HuH-7.5 (cell line): ENCODE data around the gene GLDN.

Experiments used
- DNase-seq: peaks from one replicate; pipeline ENCODE4 v3.0.0; 2011; ENCODE audit warnings: low spot score

Gene GLDN

DNA sequence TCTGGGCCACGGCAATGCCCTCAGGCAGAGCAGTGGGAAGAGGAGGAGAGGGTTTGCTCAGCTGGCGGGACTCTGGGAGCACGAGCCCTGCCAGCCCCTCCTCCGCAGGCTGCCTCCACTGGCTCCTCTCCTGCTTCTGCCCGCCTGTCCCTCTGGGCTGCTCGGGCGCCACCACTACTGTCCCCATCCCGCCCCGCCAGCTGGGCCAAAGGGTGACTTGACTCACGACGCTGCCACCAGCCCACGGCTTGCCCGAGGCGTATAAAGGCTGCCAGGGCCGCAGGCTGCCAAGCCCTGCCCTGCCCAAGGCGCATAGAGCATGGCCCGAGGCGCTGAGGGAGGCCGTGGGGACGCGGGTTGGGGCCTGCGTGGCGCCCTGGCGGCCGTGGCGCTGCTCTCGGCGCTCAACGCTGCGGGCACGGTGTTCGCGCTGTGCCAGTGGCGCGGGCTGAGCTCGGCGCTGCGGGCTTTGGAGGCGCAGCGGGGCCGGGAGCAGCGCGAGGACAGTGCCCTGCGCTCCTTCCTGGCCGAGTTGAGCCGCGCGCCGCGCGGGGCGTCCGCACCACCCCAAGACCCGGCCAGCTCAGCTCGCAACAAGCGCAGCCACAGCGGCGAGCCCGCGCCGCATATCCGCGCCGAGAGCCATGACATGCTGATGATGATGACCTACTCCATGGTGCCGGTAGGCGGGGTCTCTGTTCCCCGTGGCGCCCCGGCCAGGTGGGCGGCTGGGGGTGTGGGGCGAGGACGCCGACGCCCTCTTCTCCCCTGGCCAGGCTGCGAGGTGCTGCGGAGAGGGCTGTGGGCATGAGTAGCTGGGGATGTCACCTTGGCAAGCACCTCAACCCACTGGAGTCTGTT is at the start of gene GLDN:
TSS of gene GLDN (plus strand) at position 290 of the 861 bp plus-strand sequence. CDS start at position 320, 30 bp downstream.
- DNase-seq: peak; percentile 23

DNA sequence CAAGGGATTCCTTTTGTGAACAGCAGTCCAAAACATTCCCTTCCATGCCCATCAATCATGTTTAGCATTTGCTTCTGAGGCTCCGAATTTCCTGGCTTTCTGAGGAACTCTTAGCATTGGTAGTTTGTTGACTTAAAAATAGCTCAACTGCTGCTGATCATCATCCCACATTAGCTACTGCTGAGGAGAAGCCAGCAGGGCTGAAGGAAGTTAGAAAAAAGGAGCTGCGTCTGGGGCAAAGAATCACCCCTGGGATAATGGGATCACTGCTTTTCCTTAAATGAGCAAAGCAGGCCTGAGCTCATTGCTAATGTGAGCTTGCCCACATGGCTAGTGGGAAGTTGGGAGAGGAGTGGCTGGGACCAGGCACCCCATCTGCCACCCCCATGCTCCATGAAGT is 42.8 kb upstream of the GLDN start:
- no peak for DNase-seq

DNA sequence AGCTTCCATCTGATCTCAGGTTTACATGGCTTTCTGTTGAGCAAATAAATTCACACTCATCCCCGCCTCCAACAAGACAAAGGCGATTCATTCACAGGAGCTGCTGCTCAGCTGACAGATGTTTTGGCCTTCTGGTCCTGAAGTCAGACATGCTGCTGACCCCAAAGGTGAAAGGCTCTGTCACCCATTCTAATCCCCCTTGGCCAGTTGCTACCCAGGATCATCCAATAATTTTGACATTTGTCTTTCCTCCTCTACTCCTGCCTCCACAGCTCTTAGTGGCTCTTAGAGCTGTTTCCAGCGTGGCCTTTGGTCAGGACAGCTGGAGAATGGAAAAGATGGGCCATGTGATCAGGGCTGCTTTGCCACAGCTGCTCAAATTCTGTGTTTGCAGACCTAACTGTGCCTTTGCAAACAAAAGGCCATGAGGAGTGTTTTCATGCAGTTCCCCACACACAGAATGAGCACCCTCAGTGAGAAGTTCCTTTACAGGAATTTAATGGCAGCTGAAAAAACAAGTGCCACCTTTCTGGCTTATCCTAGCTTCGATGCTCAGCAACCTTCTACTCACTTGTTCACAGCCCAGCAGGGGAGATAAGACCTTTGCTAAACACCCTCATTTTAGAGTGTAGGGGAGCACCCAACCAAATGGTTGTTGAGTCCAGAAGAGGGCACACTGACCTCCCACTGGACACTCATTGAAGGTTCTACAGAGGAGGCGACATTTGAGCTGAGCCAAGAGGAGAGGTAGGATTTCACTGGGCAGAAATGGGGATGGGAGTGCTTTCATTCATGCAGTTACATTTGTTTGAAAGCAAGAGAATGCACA is 42.1 kb upstream of the GLDN start:
- DNase-seq: no peak

DNA sequence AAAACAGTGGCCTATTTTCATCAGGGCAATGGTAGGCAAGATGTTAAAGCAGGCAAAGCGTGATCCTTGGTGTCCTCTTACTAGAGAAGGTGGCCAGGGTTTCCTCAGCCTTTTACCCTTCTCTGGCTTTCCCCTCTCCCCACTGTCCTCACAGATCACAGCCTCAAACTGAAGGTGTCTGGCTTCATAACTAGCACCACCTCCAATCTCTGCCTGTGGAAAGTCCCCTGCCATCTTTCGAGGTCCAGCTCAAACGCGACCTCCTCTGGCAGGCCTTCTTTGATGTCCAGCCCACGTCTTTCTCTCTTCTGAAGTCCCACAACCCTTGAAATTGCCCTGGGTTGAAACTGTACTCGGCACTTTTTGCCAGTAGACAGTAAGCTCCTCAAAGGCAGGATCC is 39.0 kb upstream of the GLDN start:
- no peak for DNase-seq

DNA sequence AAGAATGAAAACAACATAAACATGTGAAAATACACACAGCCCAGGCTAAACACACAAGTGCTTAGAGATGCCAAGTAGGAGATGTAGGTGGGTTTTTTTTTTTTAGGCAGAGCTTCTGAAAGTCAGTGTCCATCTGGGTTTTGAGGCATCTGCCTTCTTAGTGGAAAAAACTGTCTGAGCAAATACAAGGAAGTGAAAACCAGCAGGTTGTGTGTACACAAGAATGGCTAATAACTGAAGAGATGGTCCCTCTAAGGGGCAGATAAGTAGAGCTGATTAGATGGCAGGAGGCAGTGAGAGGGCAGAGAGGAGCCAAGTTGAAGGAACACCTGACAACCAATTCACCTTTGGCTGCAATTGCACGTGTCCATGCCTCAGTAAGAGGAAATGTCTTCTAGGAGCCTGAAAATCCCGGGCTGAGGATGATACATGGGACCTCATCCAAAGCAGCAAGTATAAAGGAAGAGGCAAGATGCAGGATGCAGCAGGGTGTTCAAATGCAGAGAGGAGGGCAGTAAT is 37.9 kb upstream of the GLDN start:
- DNase-seq: no peak

DNA sequence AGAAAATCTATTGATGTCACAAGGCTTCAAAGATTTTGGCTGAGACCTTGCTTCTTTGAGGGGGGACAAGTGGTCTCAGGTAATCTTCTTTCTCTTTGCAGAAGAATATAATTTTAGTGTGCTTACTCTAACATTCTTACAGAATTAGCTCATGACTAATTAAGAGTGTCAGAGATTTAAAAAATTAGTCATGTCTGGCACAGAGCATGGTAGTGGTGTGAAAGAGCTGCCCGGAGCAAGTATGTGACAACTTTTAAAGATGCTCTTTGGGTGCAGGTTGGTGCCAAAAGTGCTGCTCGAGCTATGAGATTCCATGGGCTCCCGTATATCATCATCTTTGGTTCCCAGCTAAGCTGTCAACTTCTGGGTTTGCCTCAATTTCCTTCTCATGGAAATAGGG is 34.1 kb upstream of the GLDN start:
- DNase-seq: no peak

DNA sequence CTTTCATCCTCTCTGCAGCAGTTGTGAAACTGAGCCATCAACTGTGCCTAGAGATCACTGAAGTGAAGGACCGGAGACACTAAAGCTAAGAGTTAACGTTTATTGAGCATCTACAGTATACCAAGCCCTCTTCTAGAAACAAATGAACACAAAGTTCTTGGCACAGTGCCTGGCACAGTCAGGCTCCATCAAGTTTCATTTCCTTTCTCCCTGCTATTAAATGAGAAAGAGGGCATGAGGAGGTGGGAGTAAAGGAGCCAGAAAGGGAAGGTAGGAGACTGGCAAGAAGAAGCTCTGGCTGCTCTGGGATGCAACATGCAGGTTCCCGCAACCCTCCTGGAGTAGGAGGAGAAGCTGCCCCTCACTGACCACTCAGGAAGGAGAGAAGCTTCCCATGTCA is 33.6 kb upstream of the GLDN start:
- no peak for DNase-seq

DNA sequence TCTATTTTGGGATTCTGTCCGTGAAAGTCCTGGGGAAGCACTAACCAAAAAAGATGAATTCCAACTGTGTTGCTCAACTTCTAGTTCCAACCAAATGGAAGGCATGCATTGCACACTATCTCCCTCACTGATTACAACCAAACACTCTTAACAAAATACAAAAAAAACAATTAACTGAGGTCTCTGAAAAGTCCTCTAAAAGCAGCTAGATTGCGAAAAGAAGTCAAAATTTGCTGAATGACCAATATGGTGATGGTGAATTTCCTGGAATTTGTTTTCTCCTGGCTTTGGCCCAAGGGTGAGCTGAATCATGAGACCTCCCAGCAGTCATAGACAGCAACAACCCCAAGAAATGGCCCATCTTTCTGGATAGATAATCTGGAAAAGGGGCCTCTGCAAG is 31.4 kb upstream of the GLDN start:
- no peak for DNase-seq

DNA sequence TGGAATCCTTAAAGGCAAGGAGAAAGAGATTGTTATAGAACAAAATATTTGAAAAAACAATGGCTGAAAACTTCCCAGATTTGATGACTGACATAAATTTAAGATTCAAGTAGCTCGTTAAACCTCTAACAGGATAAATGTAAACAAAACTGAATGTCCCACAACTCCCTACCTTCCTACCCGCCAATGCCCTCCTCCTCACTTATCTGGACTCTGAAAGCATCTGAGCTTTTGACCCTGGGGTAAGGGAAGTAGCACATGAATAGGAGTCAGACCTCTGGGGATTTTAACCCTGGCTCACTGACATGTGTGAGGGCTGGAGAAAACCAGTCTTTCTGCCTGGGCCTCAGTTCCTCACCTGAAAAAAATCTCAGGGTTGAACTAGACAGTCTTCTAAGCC is 29.9 kb upstream of the GLDN start:
- DNase-seq: no peak

DNA sequence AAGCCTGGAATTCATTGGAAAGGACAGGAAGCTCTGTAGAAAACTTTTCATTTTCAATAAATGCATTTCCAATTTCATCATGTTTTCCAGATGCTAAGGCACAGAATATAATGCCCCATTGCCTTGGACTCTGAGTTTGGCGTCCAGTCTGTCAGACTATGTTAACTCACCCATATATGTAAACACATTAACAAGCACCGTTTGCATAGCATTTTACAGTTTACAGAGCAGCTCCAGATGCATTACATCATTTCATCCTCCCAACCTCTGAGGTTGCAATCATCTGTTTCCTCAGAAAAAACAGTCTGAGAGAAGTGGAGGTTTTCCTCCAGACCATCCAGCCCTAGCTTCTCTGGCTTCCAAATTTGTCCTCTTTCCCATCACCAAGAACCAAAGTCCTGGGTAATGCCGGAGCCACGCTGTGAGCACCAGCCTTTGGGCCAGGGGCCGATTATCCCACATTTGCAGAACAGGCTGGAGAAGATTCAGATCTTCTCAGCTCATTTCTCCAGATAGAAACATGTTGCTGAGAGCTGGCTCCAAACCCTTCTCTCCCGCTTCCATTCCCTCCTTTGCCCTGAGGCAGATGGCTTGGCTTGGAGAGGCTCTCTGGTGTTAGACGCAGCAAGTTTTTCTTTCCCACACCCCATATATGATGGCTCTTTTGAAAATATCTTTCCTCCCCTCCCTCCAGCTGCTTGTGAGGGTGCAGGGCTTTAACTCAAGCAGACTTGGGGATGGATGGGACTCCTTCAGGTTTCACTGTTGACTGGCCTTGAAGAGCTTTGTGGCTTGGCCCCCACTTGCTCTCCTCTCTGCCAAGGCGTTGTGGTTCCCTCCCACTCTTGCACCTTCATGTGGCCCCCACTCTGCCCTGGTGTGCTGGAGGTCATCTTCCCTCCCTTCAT is 29.0 kb upstream of the GLDN start:
- DNase-seq: no peak

DNA sequence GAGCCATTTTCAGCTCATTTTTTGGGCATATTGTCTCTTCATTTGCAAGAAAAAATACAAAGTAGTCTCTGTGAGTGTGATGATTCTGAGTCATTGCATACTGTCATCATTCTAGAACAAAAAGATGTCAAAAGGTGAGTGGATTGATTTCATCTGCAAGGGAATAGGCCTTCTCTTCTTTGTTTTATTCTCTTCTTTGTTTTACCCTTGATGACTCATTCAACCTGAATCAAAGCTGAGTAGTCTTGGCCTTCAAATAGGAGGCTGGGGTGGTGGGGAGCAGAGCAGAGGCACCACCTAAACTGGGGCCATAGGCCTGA is 28.4 kb upstream of the GLDN start:
- DNase-seq: no peak

DNA sequence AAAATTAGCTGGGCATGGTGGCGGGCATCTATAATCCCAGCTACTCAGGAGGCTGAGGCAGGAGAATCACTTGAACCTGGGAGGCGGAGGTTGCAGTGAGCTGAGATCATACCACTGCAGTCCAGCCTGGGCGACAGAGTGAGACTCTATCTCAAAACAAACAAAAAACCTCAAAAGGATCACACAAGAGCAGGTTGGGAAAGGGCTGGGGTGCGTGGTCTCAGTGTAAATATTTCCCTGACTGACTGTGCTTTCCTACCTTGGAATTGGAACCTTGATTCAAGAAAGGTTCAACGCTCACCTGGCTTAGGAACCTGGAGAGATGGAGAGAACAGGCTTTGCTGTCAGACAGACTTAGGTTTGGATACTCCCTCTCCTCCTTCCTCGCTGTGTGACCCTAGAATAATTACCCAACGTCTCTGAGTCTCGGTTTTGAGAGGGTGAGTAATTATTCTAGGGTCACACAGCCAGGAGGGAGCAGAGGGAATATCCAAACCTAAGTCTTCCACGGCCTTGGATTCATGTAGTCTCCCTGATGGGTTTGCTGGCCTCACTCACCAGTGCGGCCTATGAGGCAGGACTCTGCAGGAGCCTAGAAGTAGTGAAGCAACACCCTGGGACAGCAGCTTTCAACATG is 27.7 kb upstream of the GLDN start:
- no peak for DNase-seq

DNA sequence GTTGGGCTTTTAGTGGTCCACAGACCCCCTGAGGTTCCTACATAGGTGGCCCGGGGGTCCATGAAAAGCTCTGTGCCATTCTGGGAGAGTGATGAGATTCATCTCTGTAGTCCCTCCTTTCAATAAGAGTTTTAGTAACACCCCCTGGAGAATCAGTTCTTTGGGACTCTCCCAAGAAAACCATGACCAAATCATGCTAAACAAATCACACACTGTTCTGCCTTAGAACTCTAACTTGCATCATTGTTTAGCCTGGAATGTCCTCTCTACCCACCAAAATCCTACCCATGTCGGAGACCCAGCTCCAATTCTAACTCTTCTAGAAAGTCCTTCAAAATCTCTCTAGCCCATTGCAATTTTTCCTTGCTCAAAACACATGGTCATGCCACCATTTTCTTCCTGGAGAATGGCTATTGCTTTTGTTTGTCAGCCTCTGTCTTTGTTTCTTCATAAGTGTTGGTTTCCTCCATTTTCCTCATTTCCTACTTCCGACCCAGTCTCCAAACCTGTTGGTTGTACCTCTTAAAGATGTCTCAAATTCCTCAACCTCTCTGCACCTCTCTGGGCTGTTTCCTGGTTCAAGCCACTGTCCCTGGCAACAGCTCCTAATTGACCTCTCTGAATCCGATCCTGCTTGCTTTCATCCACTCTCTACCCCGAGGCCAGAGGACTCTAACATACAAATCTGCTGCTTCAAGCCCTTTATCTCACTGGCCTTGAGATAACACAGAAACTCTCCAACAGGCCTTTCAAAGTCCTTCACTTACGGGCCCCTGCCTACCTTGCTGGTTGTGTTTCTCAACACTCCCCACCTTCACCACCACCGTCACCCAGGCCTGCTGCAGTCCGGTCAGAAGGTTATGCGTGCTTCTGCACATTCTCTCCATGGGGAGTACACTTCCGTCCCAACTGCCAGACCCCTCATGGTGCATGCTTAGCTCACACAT is 26.8 kb upstream of the GLDN start:
- peak; percentile 43 for DNase-seq

DNA sequence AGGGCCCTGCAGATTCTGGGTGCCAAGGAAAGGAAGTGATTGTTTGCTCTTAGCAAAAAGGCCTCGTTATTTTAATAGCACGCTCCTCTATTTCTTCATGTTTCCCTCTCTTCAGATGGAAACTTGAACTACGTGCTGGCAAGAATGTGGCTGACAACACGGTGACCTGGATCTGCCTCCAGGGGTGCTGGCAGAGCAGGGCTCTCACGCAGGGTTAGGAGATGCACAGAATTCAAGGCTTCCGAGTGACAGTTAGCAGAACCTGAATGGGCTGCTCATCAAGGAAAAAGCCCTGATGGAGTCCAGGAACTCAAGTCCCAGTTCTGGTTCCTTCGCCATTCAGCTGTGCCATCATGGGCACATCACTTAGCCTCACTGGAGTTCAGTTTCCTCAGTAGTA is 25.7 kb upstream of the GLDN start:
- DNase-seq: no peak

DNA sequence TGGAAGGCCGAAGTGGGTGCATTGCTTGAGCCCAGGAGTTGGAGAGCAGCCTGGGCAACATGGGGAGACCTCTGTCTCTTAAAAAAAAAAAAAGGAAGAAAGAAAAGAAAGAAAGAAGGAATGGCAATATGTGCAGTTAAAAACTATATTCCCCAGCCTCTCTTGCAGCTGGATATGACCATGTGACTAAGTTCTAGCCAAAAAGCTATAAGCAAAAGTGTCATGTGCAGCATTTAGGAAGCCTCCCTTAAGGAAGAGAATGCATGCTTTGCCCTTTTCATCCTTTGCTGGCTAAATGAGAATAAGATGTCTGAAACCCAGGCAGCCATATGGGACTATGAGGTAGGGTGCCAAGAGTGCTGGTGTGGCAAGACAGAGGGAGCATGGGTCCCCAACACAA is 24.8 kb upstream of the GLDN start:
- DNase-seq: no peak

DNA sequence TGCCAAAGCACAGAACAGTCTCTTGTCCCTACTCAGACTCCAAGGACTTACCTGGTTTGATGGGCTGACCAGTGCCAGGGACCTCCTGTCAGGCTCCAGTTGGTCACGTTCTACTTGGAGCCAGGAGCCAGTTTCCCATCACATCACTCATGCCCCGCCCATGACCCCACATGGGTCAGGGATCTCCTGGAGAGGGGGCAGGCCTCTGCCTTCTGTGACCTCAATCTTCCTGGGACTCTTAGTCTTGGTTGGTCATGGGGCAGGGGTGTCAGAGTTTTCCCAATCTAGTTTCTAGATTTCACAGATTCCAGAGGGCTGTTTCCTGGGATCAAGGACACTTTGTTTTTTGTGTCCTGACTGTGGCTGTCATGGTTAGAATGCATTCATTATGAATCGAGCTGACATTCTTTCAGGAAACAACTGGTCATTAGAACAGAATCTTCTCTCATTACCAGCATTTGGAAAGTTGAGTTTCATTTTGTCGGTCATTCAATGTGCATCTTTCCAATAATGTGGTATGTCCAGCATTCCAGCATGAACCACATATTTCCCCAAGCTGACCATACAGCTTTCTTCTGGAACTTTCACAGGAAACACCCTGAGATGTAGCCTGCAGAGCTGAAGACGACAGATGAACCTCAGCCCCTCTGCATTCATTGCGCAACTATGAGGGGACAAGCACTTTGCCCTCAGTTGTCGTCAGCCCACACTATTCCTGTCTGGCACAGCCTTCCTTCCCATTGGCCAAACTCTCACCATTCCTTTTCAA is 22.9 kb upstream of the GLDN start:
- no peak for DNase-seq

DNA sequence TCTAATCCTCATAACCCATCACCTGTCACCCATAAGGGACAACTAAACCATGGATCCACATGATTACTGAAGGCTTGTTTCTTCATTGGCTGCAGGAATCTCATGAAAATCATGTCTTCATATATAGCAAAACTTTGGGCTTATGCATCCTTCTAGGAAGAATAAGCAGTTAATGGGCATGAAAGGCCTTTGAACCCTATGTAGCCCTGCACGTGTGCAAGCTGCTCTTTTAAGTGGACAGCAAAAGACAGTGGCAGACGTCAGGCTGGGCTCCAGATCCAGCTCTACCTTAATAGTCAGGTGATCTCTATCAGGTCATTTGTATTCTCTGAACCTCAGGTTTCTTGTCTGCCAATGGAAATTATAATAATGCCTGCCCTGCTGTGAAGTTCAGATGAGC is 21.9 kb upstream of the GLDN start:
- no peak for DNase-seq

DNA sequence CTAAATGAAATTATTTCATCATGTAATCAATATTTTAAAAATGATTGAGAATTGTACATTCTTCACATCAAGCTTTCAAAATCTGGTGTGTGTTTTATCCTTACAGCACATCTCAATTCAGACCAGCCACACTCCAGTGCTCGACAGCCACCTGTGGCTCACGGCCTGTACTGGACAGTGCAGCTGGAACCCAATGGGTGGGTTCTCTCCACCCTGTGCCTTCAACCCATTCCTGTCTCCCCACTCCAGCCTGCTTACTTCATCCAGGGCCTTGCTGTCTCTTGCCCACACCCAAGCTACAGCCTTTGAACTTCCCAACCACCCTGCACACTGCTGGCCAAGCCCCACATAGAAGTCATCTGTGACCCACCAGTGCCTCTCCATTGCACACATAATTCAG is 20.6 kb upstream of the GLDN start:
- no peak for DNase-seq

DNA sequence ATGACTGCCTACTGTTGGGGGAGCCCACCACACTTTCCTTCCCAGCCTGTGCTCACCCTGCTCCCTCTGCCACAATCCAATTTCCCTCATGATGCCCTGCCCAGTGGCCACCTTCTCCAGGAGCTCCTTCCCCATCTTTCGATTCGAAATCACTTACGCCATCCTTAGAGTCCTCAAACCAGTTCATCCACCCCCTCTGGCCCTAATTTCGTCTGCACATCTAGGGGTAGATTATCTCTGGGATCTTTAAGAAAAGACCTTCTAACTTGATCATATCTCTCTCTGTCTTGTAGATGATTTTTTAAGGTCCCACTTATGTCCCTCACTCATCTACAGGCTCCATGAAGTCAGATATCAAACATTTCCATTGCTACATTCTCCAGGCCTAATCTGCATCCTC is 20.1 kb upstream of the GLDN start:
- DNase-seq: no peak
